ENCODE data around the gene OR9Q1.

Gene OR9Q1

DNA sequence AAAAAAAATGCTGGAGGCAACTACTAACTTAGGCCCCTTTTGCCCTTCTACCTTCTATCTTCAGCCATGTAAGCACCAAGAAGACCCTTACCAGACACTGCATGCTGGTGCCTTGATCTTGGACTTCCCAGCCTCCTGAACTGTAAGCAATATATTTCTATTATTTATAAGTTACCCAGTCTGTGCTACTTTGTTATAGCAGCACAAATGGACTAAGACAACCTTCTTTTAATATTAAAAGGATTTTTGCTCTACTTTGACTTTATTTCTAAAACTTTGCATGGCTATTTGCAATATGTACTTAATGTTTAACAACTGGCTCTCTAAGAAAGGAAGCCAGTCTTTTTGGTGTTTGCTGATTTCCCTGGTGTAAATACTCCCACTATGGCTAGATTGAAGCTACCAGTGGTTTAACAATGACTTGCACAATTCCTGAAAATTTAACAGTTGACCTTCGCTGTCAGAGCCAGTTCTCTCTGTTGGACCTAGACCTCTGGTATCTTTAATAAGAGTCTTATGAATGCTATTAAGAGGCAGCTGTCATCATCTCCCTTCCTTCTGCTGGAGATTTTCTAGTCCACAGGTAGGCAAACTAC lies 32.2 kb downstream of the OR9Q1 start:
- TF ChIP-seq, protein P1, sequence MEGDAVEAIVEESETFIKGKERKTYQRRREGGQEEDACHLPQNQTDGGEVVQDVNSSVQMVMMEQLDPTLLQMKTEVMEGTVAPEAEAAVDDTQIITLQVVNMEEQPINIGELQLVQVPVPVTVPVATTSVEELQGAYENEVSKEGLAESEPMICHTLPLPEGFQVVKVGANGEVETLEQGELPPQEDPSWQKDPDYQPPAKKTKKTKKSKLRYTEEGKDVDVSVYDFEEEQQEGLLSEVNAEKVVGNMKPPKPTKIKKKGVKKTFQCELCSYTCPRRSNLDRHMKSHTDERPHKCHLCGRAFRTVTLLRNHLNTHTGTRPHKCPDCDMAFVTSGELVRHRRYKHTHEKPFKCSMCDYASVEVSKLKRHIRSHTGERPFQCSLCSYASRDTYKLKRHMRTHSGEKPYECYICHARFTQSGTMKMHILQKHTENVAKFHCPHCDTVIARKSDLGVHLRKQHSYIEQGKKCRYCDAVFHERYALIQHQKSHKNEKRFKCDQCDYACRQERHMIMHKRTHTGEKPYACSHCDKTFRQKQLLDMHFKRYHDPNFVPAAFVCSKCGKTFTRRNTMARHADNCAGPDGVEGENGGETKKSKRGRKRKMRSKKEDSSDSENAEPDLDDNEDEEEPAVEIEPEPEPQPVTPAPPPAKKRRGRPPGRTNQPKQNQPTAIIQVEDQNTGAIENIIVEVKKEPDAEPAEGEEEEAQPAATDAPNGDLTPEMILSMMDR (IDR thresholded peaks at IDR 0.05; ENCODE audit: low read depth, low read length), result no peak
- no peak for DNase-seq (ENCODE audit: low read depth in 2 of 2)
- H3K4me3 ChIP-seq (replicated peaks in 1 of 2; ENCODE audit: low read depth in 2 of 2, low read length in 2 of 2), result no peak overlapping the region

DNA sequence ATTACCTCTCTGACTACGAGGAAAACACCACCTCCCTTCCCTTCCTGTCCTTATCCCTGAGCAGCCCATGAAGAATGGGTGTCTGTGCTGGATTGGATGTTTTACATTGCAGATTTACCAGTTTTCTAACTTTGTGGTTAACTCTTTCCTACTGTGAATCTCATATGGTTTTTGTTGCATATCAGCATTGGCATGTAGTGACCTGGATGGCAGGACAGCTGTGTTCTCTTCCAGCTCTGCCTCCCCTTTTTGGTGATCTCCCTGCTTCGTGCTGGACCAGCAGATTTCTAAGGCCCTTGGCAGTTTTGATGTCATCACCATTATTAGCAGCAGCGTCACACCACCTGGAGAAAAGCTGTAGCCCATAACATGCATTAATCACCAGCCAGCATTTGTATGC lies 33.8 kb downstream of the OR9Q1 start:
- TF ChIP-seq, protein P1 (IDR thresholded peaks at IDR 0.05; ENCODE audit: low read depth, low read length), result no peak
- no peak for DNase-seq (ENCODE audit: low read depth in 2 of 2)
- no peak overlapping the region for H3K4me3 ChIP-seq (replicated peaks in 1 of 2; ENCODE audit: low read depth in 2 of 2, low read length in 2 of 2)

DNA sequence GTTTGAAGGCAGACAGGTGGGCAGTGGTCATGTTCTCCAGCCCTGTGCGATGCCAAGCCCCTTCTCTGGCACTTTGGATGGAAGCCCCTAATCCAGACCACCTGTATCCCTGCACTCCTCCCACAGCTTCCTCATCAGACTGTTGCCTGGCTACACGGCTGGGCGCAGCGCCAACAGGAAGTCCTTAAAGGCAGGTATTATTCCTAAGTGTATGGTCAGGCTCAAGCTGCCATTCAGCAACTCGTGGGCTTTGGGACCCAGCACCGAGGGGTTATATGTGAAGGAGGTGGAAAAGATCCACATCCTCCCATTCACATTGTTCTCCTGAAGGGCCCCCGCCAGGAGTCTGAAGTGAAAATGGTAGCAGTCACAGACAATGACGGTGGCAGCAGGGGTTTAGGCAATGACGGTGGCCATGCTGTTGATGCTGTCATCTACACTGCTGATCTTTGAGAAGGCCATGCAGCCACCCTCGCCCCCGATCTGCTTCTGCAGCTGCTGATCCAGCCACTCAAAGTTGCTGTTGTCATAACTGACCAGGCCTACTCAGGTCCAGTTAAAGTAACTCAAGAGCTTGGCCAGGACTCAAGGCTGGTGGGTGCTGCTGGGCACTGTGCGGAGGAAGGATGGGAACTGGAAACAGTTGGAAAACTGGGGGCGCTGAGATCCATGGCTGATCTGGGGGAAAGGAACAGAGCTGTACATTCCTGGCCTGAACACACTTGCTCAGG lies 34.8 kb downstream of the OR9Q1 start:
- DNase-seq (ENCODE audit: low read depth in 2 of 2), result no peak
- no peak overlapping the region for H3K4me3 ChIP-seq (replicated peaks in 1 of 2; ENCODE audit: low read depth in 2 of 2, low read length in 2 of 2)
- TF ChIP-seq, protein P1 (IDR thresholded peaks at IDR 0.05; ENCODE audit: low read depth, low read length), result no peak

DNA sequence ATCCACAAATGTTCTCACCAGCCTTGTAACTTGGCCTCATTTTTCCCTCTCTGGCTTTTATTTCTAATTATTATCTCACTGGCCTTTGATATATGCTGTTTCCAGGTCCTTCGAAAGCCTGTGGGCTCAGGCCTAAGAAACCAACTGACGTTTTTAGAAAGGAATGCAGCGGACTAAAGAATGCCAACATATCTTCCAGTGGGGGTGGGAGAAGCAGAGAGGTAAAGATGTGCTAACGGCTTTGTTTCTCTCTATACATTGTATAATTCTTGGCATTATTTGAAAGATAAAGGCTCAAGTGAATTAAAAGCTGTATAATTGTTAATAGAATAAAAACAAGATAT lies 35.3 kb downstream of the OR9Q1 start:
- TF ChIP-seq, protein P1 (IDR thresholded peaks at IDR 0.05; ENCODE audit: low read depth, low read length), result no peak
- DNase-seq (ENCODE audit: low read depth in 2 of 2), result peak; percentile 90 to 93
- no peak overlapping the region for H3K4me3 ChIP-seq (replicated peaks in 1 of 2; ENCODE audit: low read depth in 2 of 2, low read length in 2 of 2)

DNA sequence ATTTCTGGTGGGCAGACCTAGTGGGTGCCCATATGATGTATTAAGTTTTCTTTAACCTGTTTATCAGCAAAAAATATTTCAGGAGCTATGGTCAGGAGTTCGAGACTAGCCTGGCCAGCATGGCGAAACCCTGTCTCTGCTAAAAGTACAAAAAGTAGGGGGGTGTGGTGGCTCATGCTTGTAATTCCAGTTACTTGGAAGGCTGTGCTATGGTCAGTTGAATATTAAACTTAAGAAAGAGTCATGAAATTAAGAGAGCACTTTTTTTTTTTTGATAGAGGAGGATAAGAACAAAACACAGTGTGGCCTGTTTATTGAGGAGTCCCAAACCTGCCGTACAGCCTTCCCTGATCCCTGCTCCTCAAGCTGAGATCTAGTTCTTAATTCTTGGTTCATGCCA lies 36.9 kb downstream of the OR9Q1 start:
- no peak overlapping the region for H3K4me3 ChIP-seq (replicated peaks in 1 of 2; ENCODE audit: low read depth in 2 of 2, low read length in 2 of 2)
- DNase-seq (ENCODE audit: low read depth in 2 of 2), result no peak
- TF ChIP-seq, protein P1 (IDR thresholded peaks at IDR 0.05; ENCODE audit: low read depth, low read length), result no peak

DNA sequence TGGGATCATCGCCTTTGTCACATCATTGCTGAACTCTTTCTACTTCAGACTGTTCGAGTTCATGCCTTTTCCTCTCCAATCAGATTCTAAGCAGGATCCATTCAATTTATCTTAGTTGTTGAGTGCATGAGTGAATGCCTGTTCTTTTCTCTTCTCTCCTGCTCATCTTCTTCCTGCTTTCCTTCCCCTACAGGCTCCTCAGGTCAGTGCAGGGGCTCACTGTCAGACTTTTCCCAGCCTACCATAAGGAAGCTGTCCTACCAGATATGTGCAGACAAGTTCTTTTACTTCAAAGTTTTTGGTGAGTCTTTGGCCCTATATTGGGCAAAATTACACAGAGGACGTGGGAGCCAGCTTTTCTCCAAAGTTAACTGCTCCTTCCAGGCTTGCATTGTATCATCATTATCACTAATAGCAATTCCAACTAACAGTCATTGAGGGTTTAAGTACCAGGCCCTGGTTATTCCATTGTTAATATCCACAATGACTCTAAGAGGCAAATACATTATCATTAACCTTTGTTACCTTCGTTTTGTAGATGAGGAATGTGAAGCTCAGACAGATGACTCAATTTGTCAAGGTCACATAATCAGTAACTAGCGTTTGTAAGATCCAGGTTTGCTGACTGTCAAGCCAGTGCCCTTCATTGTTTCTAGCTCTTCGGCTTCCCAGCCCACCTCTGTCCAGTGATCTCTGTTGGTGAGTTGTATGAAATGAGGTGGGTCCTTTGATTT lies 37.4 kb downstream of the OR9Q1 start:
- TF ChIP-seq, protein P1 (IDR thresholded peaks at IDR 0.05; ENCODE audit: low read depth, low read length), result peak; percentile 39
- no peak overlapping the region for H3K4me3 ChIP-seq (replicated peaks in 1 of 2; ENCODE audit: low read depth in 2 of 2, low read length in 2 of 2)
- DNase-seq (ENCODE audit: low read depth in 2 of 2), result peak; percentile 13 to 37

Data from cardiac fibroblast (primary cell).